HG03469 (cell line): ENCODE data around the gene DIAPH2.
A peak's percentile ranks its signal among the peaks of the same experiment; 100 is the strongest.
"Not testable (repeated sequence)": the region's sequence is repeated elsewhere in the genome, so short reads cannot be mapped to it uniquely, and the experiment has no call there.

Experiments
- ATAC-seq: cut with Tn5 transposase; IDR thresholded peaks from one replicate; pipeline ENCODE4 v1.9.1; 2021; ENCODE audit warnings: mild to moderate bottlenecking, moderate library complexity, moderate number of reproducible peaks; ENCODE audit not compliant: unreplicated experiment

Gene DIAPH2

GRCh38 chrX:96807318-96807717, 122.7 kb downstream of the DIAPH2 start:
- ATAC-seq = no peak

- ATAC-seq = no peak
These were observed 136.3 kb downstream of the DIAPH2 start for GRCh38 chrX:96820935-96821334.

GRCh38 chrX:96824166-96824565, 139.5 kb downstream of the DIAPH2 start:
- no peak for ATAC-seq

GRCh38 chrX:96833333-96833732, 148.7 kb downstream of the DIAPH2 start:
- no peak for ATAC-seq

- no peak for ATAC-seq
These were observed 149.5 kb downstream of the DIAPH2 start for GRCh38 chrX:96834137-96834536.

GRCh38 chrX:96835660-96836289, 151.1 kb downstream of the DIAPH2 start:
- peak; percentile 61 for ATAC-seq

- no peak for ATAC-seq
These were observed 153.2 kb downstream of the DIAPH2 start for GRCh38 chrX:96837808-96838207.

- no peak for ATAC-seq
These were observed 153.9 kb downstream of the DIAPH2 start for GRCh38 chrX:96838537-96838936.

- no peak for ATAC-seq
These were observed 156.7 kb downstream of the DIAPH2 start for GRCh38 chrX:96841325-96841724.

- not testable (repeated sequence) for ATAC-seq
These were observed 157.2 kb downstream of the DIAPH2 start for GRCh38 chrX:96841866-96842265.

GRCh38 chrX:96843566-96843965, 158.9 kb downstream of the DIAPH2 start:
- no peak for ATAC-seq

- no peak for ATAC-seq
These were observed 162.2 kb downstream of the DIAPH2 start for GRCh38 chrX:96846841-96847240.

GRCh38 chrX:96859422-96859821, 174.8 kb downstream of the DIAPH2 start:
- not testable (repeated sequence) for ATAC-seq

- peak; percentile 84 for ATAC-seq
These were observed 176.6 kb downstream of the DIAPH2 start for GRCh38 chrX:96861218-96861617.

- ATAC-seq = peak; percentile 18
These were observed 177.0 kb downstream of the DIAPH2 start for GRCh38 chrX:96861661-96862060.

- no peak for ATAC-seq
These were observed 199.0 kb downstream of the DIAPH2 start, which contains the start of gene RPA4 for GRCh38 chrX:96883608-96884007. Gene RPA4 (plus strand): TSS chrX:96883908. CDS start chrX:96884311, 403 bp downstream.

GRCh38 chrX:96884027-96884426, 199.4 kb downstream of the DIAPH2 start:
- no peak for ATAC-seq

GRCh38 chrX:96889726-96890125, 205.1 kb downstream of the DIAPH2 start:
- no peak for ATAC-seq

- ATAC-seq = no peak
These were observed 222.1 kb downstream of the DIAPH2 start for GRCh38 chrX:96906741-96907140.

GRCh38 chrX:96907516-96908272, 223.1 kb downstream of the DIAPH2 start:
- ATAC-seq = no peak

- ATAC-seq = no peak
These were observed 224.6 kb downstream of the DIAPH2 start for GRCh38 chrX:96909291-96909690.

- no peak for ATAC-seq
These were observed 234.2 kb downstream of the DIAPH2 start for GRCh38 chrX:96918864-96919263.
